Stimulated activated CD8-positive, alpha-beta memory T cell treated with anti-CD3 and anti-CD28 coated beads, Interleukin-7, amount 100 ng/mL, for 24 hours (primary cell): ENCODE measurements around the gene MAP4K2.
"Not testable (repeated sequence)": the region's sequence is repeated elsewhere in the genome, so short reads cannot be mapped to it uniquely, and the experiment has no call there.

Experiments
- DNase-seq: peaks from one replicate; pipeline ENCODE4 v3.0.0-alpha.2; 2020; ENCODE audit warnings: low read depth

Gene MAP4K2

DNA sequence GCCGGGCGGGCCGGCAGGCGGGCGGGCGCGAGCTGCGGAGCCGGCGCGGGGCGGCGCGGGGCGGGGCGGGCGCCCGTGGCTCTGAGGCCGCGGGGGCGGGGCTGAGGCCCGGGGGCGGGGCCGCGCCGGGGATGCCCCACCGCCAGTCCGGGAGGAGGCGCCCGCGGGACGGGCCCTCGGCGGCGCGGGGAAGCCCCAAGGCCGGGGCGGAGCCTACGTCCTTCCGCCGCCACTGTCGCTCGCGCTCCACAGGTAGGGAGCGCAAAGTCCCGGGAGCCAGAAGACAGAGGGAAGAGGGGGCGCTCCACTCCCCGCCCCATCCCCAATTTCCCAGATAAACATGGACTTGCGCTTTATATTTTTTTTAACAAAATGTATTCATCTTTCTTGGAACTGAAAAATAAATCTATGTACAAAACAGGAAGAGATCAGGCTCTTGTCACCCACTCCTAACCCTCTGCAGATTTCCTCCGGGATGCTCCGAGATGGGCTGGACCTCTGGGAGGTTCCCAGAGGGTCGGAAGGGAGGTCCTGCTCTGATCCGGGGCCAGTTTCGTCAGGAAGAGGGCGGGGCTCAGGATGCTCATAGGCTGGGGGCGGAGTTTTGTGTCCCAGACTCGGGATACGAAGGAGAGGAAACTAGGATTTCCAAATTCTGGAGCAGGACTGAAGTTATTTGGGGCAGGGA is at the start of gene MAP4K2:
TSS of gene MAP4K2 (minus strand) at position 57 of the 688 bp plus-strand sequence. CDS start 65 bp downstream, outside the sequence.
- peak; percentile 47 for DNase-seq

DNA sequence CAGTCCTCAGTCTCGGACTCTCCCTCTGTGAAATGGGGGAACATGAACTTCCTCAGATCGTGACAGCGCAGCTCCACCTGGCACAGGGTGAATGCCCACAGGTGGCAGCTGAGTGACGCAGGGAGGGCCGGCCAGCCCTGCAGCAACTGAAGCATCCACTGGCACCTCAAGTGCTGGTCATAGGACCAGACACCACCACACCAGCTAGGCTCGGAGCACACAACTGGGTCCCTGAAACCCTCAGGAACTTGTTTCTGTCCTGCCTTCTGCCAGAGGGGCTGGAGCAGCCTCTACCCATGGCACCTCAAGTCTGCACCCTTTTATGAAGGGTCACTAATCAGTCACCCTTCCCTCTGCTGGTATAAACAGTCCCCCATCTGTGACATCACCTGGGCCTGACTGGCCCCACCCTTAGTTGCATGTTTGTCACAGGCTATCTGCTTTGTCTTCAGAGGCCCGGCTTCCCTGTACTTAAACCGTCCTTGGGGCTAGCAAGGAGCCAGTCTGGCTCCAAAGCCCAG is 48.9 kb upstream of the MAP4K2 start:
- DNase-seq, result no peak

DNA sequence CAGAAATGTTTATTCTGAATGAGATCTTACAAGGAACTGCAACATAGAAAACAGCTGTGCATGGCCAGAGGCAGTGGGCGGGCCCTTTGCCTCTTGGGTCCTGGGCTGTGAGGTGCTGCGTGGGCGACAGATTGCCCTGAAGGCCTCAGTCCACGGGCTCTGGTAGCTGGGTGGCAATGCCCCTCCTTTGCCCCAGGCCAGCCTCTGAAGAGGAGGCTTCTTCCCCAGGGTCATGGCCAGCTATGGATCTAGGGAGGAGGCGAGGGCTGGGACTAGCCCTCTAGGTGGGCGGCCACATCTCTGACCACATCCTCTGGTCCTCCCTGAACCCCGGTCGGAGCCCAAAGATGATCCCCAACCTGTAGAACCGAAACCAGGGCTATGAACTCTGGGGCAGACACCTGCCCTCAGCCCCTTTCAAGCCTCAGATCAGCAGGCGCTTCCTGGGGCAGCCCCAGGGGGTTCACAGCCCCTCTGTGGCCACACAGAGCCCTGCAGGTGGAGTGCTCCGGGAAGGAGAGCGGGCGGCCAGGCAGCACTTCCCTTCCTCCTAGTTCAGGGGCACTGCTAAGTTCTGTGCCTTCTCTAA is 48.1 kb upstream of the MAP4K2 start:
- no peak for DNase-seq

- DNase-seq, result no peak
These were observed 46.8 kb upstream of the MAP4K2 start for GRCh38 chr11:64849598-64850356.

DNA sequence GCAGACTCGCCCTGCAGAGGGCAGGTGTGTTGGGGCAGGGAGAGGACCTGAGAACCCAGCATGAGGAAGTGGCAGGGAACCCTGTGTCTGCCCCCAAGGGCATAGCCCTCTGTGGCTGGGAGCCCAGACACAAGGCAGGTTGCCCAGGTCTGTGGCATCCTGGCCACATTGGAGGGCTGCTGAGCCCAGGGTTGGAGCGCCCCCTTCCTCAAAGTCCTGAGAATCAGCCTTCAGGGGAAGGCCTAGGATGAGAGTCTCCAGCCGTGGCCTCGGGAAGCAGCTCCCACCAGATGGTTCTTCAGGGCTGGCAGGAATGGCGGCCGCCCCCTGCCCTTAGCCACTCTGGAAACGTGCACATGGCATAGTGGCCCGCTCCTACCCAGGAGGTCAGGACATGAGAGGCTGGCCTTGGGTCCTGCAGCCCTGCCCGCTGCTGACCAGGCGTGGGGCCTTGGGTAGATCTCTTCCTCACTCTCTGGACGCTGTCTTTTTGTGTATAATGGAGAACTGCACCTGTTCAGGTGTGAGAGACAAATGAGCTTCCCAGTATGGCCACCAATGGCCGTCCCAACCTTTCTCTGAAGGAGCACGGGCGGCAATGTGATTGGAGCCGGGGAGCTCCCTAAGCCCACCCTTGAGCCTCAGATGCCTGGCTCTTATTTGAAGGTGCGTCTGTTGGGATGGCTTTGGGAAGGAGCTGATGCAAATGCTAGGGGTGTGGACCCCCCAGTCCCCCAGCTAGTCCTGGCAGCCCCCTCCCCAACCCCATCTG is 46.0 kb upstream of the MAP4K2 start:
- no peak for DNase-seq

- no peak for DNase-seq
These were observed 45.3 kb upstream of the MAP4K2 start for GRCh38 chr11:64848214-64848825.

GRCh38 chr11:64846998-64847666 is 44.1 kb upstream of the MAP4K2 start:
- DNase-seq, result peak; percentile 91

DNA sequence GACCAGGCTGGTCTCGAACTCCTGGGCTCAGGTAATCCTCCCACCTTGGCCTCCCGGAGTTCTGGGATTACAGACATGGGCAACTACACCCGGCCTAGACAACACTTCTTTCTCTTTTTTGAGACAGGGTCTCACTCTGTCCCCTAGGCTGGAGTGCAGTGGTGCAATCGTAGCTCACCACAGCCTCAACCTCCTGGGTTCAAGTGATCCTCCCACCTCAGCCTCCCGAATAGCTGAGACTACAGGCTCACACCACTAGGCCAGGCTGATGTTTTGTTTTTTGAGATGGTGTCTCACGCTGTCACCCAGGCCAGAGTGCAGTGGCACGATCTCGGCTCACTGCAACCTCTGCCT is 42.7 kb upstream of the MAP4K2 start:
- DNase-seq, result not testable (repeated sequence)

DNA sequence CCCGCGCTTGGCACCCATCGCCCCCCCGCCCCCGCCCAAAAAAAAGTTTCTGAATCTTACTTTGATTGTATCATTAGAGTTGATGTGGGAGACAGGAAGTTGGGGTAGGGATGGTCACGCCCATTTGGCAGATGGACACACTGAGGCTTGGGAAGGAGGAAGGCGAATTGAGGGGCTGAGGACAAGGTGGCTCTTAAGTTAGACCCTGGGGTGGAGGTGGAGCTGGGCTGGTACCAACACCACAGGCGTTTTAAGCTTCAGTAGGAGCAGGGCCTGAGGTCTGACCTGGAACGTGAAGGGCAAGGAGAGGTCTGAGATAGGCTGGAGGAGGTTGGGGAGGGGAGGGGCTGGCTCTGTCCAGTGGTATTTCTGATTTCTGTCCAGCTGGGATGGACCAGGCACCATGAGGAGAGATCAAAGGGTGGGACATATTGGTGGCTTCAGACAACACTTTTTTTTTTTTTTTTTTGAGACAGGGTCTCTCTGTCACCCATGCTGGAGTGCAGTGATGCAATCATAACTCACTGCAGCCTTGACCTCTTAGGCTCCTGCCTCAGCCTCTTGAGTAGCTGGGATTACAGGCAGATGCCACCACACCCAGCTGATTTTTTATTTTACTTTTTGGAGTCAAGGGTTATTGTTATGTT is 42.2 kb upstream of the MAP4K2 start:
- DNase-seq, result no peak

DNA sequence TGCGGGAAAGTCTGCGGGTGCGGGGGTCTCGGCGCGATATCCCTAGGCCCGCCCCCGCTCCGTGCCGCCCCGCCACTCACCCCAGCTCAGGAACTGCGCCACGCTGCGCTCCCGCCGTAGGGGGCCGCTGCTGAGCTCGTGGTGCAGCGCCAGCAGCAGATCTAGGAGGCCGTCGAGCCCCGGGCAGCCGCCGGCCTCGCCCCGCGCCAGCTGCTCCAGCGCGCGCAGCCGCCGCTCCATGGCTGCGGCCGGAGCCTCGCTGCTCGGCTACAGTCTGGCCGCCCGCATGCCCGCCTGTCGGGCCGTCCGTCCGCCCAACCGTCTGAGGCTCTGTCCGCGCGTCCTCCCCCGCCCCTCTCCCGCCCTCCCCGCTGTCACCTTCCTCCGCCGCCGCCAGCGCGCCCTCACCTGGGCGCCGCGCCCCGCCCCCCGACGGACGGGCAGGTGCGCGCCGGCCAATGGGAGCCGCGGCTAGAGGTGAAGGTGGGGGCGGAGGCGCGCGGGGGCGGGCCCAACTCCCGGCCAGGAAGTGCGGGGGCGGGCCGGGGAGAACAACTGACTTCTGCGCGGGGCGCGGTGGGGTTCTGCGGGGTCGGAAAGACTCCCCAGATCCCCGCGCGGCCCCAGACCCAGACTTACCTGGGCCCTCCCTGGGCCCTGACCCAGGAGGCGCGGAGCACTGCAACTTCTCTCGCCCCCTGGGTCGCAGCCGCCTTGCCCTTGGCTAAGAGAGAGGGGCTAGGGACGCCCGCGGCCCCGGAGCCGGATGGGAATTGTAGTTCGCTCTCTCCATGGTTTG is 41.5 kb upstream of the MAP4K2 start, which contains the start of gene CDC42BPG:
TSS of gene CDC42BPG (minus strand) at position 324 of the 799 bp plus-strand sequence. CDS start at position 240, 84 bp downstream.
- DNase-seq, result no peak

DNA sequence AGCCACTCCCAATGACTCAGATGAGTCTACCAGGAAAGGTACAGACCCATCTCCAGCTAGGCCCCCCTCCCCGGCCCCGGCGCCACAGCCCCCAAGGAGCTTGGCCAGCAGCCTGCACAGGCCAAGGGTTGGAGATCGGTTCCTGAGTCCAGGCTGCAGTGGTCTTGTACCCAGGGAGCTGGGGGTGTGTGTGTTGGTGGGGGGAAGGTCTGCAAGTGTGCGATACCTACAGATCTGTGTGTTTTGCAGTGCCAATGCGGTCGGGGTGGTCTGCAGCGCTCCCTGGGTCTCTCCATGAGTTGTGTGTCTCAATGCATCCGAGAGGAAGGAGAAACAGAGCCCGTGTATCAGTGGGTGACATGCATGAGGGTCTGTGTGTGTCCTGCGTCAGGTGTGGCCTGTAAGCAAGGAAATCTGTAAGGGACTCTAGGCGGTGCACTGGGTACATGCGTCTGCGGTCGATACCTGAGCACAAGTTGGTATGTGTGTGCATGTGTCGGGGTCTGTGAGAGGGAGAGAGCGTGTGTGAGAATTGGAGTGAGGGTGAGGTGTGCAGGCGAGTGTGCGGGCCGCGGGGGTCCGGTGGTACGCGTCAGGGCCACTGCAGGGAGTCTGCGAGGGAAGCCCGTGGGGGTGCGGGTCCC is 40.8 kb upstream of the MAP4K2 start:
- no peak for DNase-seq

- DNase-seq, result no peak
These were observed 40.1 kb upstream of the MAP4K2 start for GRCh38 chr11:64842851-64843685.

GRCh38 chr11:64842366-64842759 is 39.3 kb upstream of the MAP4K2 start:
- DNase-seq, result no peak

- no peak for DNase-seq
These were observed 38.8 kb upstream of the MAP4K2 start for GRCh38 chr11:64841592-64842365.

- no peak for DNase-seq
These were observed 37.1 kb upstream of the MAP4K2 start for GRCh38 chr11:64839887-64840782.

DNA sequence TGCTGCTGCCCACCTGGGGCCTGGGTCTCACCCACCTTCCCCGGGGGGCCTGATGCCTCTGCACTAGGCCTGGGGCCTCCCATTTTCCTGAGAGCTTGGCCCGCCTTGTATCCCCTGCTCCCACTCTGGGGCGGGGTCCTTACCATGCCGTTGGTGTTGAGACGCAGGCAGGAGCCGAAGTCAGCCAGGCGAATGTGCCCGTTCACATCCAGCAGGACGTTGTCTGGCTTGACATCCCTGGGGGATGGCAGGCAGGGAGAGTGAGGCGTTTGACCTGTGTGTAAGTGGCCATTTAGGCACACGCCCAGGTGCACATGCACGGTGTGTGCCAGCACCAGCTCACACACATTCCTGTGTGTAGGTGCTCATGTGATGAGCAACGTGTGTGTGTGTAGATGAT is 36.3 kb upstream of the MAP4K2 start:
- no peak for DNase-seq
